Activated CD4-positive, CD25-positive, alpha-beta regulatory T cell treated with anti-CD3 and anti-CD28 coated beads, Interleukin-2, amount 50 U/mL, for 24 hours (primary cell): Measurements from ENCODE around the gene TES.
A peak's percentile ranks its signal among the peaks of the same experiment; 100 is the strongest.
"Not testable (repeated sequence)": the region's sequence is repeated elsewhere in the genome, so short reads cannot be mapped to it uniquely, and the experiment has no call there.

Experiments
- ATAC-seq, 2 donors: fragments of 150-1000 bp; cut with Tn5 transposase; one replicate each; pipeline ENCODE4 v1.10.0; 2021; ENCODE audit warnings: mild to moderate bottlenecking in 1 of 2, moderate library complexity in 1 of 2

Gene TES

GRCh38 chr7:116210345-116211005 lies at the start of gene TES:
TES (plus strand) TSS chr7:116210539; CDS start chr7:116210708, 169 bp downstream.
- ATAC-seq, result peak; percentile 80 to 82

- no peak for ATAC-seq
Measured at GRCh38 chr7:116161728-116162127, 48.6 kb upstream of the TES start.

GRCh38 chr7:116162254-116162653 lies 48.1 kb upstream of the TES start:
- no peak for ATAC-seq

GRCh38 chr7:116162992-116163391 lies 47.3 kb upstream of the TES start:
- no peak for ATAC-seq

- ATAC-seq, result no peak
Measured at GRCh38 chr7:116164552-116165306, 45.6 kb upstream of the TES start.

GRCh38 chr7:116165717-116166116 lies 44.6 kb upstream of the TES start:
- peak; percentile 25 to 46 for ATAC-seq

- no peak for ATAC-seq
Measured at GRCh38 chr7:116166156-116166555, 44.2 kb upstream of the TES start.

- no peak for ATAC-seq
Measured at GRCh38 chr7:116167177-116167576, 43.2 kb upstream of the TES start.

- no peak for ATAC-seq
Measured at GRCh38 chr7:116169060-116169459, 41.3 kb upstream of the TES start.

GRCh38 chr7:116170180-116170579 lies 40.2 kb upstream of the TES start:
- ATAC-seq, result no peak

- no peak for ATAC-seq
Measured at GRCh38 chr7:116171094-116171493, 39.2 kb upstream of the TES start.

- no peak for ATAC-seq
Measured at GRCh38 chr7:116172353-116172752, 38.0 kb upstream of the TES start.

- ATAC-seq, result peak in 1 of 2 donors; percentile 58
Measured at GRCh38 chr7:116173051-116174028, 37.0 kb upstream of the TES start.

- not testable (repeated sequence) for ATAC-seq
Measured at GRCh38 chr7:116175095-116175494, 35.2 kb upstream of the TES start.

GRCh38 chr7:116176226-116176625 lies 34.1 kb upstream of the TES start:
- ATAC-seq, result no peak

GRCh38 chr7:116177009-116177408 lies 33.3 kb upstream of the TES start:
- no peak for ATAC-seq

- peak in 1 of 2 donors; percentile 32 for ATAC-seq
Measured at GRCh38 chr7:116180302-116180701, 30.0 kb upstream of the TES start.

GRCh38 chr7:116182023-116182422 lies 28.3 kb upstream of the TES start:
- ATAC-seq, result no peak

- no peak for ATAC-seq
Measured at GRCh38 chr7:116185450-116185849, 24.9 kb upstream of the TES start.

- ATAC-seq, result no peak
Measured at GRCh38 chr7:116185956-116186355, 24.4 kb upstream of the TES start.

GRCh38 chr7:116187400-116187799 lies 22.9 kb upstream of the TES start:
- no peak for ATAC-seq

GRCh38 chr7:116193329-116194087 lies 16.8 kb upstream of the TES start:
- ATAC-seq, result no peak
